Erythroblast (primary cell): ENCODE data around the gene MATN3.

ENCODE experiments used
- GATA1 ChIP-seq: IDR thresholded peaks from 2 replicates; pipeline ENCODE4 v1.6.1; 2011; ENCODE audit warnings: low read depth, mild to moderate bottlenecking, control low read depth, low read length, moderate library complexity
- POLR2A ChIP-seq: IDR thresholded peaks from 2 replicates; pipeline ENCODE4 v1.6.1; 2011; ENCODE audit warnings: mild to moderate bottlenecking, low read length

DNA sequence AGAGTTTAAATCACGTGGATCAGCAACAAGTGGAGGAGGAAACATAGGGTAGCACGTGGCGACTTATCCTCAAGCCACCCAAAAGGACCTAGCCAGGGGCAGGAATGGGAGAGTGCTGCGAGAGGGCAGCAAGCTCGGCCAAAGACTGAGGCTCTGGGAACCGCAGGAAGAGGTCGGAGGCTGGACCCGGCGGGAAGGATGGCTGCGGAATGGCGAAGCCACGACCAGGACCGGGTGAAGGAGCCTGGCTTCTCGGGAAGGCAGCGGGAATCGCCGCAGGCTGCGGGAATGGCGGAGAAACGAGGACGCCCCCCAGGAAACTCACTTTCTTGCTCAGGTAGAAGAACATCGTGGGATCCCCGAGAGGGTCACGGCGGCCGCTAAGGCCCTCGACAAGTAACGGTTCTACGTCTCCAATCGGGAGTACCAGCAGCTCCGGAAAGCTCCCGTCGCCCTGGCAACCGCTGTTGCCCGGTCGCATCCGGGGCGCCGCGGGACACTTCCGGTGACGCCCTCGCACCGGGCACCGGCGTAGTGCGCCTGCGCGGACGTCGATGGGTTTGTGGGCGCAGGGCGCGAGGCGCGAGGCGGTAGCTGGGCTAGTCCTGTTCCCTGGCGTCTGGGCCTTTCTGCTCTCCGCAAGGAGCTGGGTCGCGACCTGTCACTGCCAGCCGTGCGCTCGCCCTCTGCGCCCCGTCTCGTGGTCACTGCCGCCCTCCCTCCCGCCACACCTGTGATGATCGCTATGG lies 22.6 kb downstream of the MATN3 start, which contains the start of gene WDR35:
- TF ChIP-seq POLR2A, result peak; percentile 75
- no peak for TF ChIP-seq GATA1
